Epidermal melanocyte (primary cell): ENCODE data around the gene PROSER3.
A peak's percentile ranks its signal among the peaks of the same experiment; 100 is the strongest.

Source experiments
- DNase-seq: peaks from one replicate; pipeline ENCODE4 v3.0.0; 2011; ENCODE audit warnings: low spot score; ENCODE audit not compliant: insufficient read length

PROSER3 gene

GRCh38 chr19:35775298-35776101 lies 17.5 kb downstream of the PROSER3 start, which contains the start of gene ARHGAP33:
ARHGAP33 (plus strand) TSS chr19:35775564; CDS start chr19:35775659, 95 bp downstream.
- peak; percentile 98 for DNase-seq

GRCh38 chr19:35776102-35776788 lies 18.3 kb downstream of the PROSER3 start:
- no peak for DNase-seq

GRCh38 chr19:35777086-35777841 lies 19.3 kb downstream of the PROSER3 start:
- peak; percentile 60 for DNase-seq

GRCh38 chr19:35777961-35778360 lies 20.0 kb downstream of the PROSER3 start:
- DNase-seq: no peak

GRCh38 chr19:35779033-35779432 lies 21.1 kb downstream of the PROSER3 start:
- no peak for DNase-seq

GRCh38 chr19:35780058-35780457 lies 22.1 kb downstream of the PROSER3 start:
- no peak for DNase-seq

GRCh38 chr19:35780717-35781116 lies 22.7 kb downstream of the PROSER3 start:
- no peak for DNase-seq

GRCh38 chr19:35781650-35782049 lies 23.7 kb downstream of the PROSER3 start:
- no peak for DNase-seq

GRCh38 chr19:35782589-35782988 lies 24.6 kb downstream of the PROSER3 start:
- DNase-seq: no peak

GRCh38 chr19:35783469-35784434 lies 25.8 kb downstream of the PROSER3 start:
- DNase-seq: no peak

- no peak for DNase-seq
These were observed 26.7 kb downstream of the PROSER3 start for GRCh38 chr19:35784503-35785338.

- no peak for DNase-seq
These were observed 27.3 kb downstream of the PROSER3 start for GRCh38 chr19:35785339-35785627.

GRCh38 chr19:35786299-35787160 lies 28.6 kb downstream of the PROSER3 start:
- no peak for DNase-seq

- no peak for DNase-seq
These were observed 29.3 kb downstream of the PROSER3 start for GRCh38 chr19:35787227-35787799.

- DNase-seq: no peak
These were observed 30.4 kb downstream of the PROSER3 start for GRCh38 chr19:35788205-35788960.

GRCh38 chr19:35789195-35789977 lies 31.4 kb downstream of the PROSER3 start:
- DNase-seq: no peak
